NCI-H82 treated with DMSO at 0.1 percent for 48 hours (cell line): Measurements from ENCODE around the gene CC2D2A.
A peak's percentile ranks its signal among the peaks of the same experiment; 100 is the strongest.

Source experiments
- DNase-seq: peaks from one replicate; lab custom pipeline; 2025; ENCODE audit not compliant: unreplicated experiment; lab: John Stamatoyannopoulos, UW

Gene CC2D2A

GRCh38 chr4:15469402-15470127 is at the start of gene CC2D2A:
Gene CC2D2A (plus strand): TSS chr4:15469882. CDS start chr4:15475933, 6,051 bp downstream.
- peak; percentile 77 for DNase-seq

- no peak for DNase-seq
Observed at GRCh38 chr4:15420642-15421041, 49.0 kb upstream of the CC2D2A start.

GRCh38 chr4:15423285-15423711 is 46.4 kb upstream of the CC2D2A start:
- no peak for DNase-seq

GRCh38 chr4:15425520-15425919 is 44.2 kb upstream of the CC2D2A start:
- no peak for DNase-seq

- DNase-seq: no peak
Observed at GRCh38 chr4:15427161-15427560, 42.5 kb upstream of the CC2D2A start.

- DNase-seq: no peak
Observed at GRCh38 chr4:15427701-15428100, 42.0 kb upstream of the CC2D2A start, which contains the start of gene C1QTNF7. Gene C1QTNF7 (plus strand): TSS chr4:15428033. CDS start chr4:15435744, 7,711 bp downstream.

GRCh38 chr4:15428611-15429010 is 41.1 kb upstream of the CC2D2A start:
- DNase-seq: no peak

GRCh38 chr4:15434091-15434490 is 35.6 kb upstream of the CC2D2A start:
- no peak for DNase-seq

- DNase-seq: no peak
Observed at GRCh38 chr4:15434676-15435075, 35.0 kb upstream of the CC2D2A start.

- no peak for DNase-seq
Observed at GRCh38 chr4:15436513-15436912, 33.2 kb upstream of the CC2D2A start.

- no peak for DNase-seq
Observed at GRCh38 chr4:15438939-15439524, 30.6 kb upstream of the CC2D2A start.

- no peak for DNase-seq
Observed at GRCh38 chr4:15443371-15444160, 26.1 kb upstream of the CC2D2A start.

GRCh38 chr4:15444276-15444675 is 25.4 kb upstream of the CC2D2A start:
- DNase-seq: no peak

GRCh38 chr4:15444879-15445547 is 24.7 kb upstream of the CC2D2A start:
- no peak for DNase-seq

GRCh38 chr4:15451181-15451865 is 18.4 kb upstream of the CC2D2A start:
- no peak for DNase-seq

GRCh38 chr4:15451866-15452765 is 17.6 kb upstream of the CC2D2A start:
- no peak for DNase-seq

- DNase-seq: no peak
Observed at GRCh38 chr4:15455290-15455689, 14.4 kb upstream of the CC2D2A start.

GRCh38 chr4:15457406-15458201 is 12.1 kb upstream of the CC2D2A start:
- peak; percentile 21 for DNase-seq

- no peak for DNase-seq
Observed at GRCh38 chr4:15458616-15459015, 11.1 kb upstream of the CC2D2A start.
